OCI-LY3 (cell line): Measurements from ENCODE around the gene LIPC.

ENCODE experiments used
- H2AFZ ChIP-seq: fragments of 200-600, 300-600 bp; shearing (Covaris generic); 2 replicates; pipeline ENCODE4 v1.6.0; 2014; ENCODE audit warnings: antibody characterized with exemption, low read depth, low read length
- H3K27ac ChIP-seq: fragments of 200-600, 300-600 bp; sonication (generic); 2 replicates; pipeline ENCODE4 v1.5.1; 2014; ENCODE audit warnings: mild to moderate bottlenecking, low read length, moderate library complexity, mixed read lengths
- H3K27me3 ChIP-seq: fragments of 200-600, 300-600 bp; sonication (generic); 2 replicates; pipeline ENCODE4 v1.6.1; 2014; ENCODE audit warnings: low read depth, low read length, mixed read lengths
- H3K36me3 ChIP-seq: fragments of 200-600, 300-600 bp; sonication (generic); replicated peaks from 2 replicates; pipeline ENCODE3; 2014; ENCODE audit warnings: low read depth, low read length, mixed read lengths
- H3K4me1 ChIP-seq: fragments of 300-600, 200-600 bp; sonication (generic); 2 replicates; pipeline ENCODE4 v1.6.1; 2014; ENCODE audit warnings: low read length, mixed read lengths
- H3K4me2 ChIP-seq: fragments of 200-600, 300-600 bp; sonication (generic); 2 replicates; pipeline ENCODE4 v1.6.1; 2014; ENCODE audit warnings: low read length, mixed read lengths
- H3K4me3 ChIP-seq: fragments of 300-600, 200-600 bp; sonication (generic); 2 replicates; pipeline ENCODE4 v1.5.1; 2014; ENCODE audit warnings: antibody characterized with exemption, mild to moderate bottlenecking, low read length, moderate library complexity
- H3K79me2 ChIP-seq: fragments of 300-600, 200-600 bp; shearing (Covaris generic); 2 replicates; pipeline ENCODE4 v1.6.1; 2014; ENCODE audit warnings: mild to moderate bottlenecking, low read length, mixed read lengths
- H3K9ac ChIP-seq: fragments of 300-600, 200-600 bp; shearing (Covaris generic); 2 replicates; pipeline ENCODE4 v1.6.0; 2014; ENCODE audit warnings: mild to moderate bottlenecking, low read length, moderate library complexity
- H3K9me3 ChIP-seq: fragments of 200-600, 300-600 bp; shearing (Covaris generic); 2 replicates; pipeline ENCODE4 v1.6.1; 2014; ENCODE audit warnings: low read length, mixed read lengths; ENCODE audit not compliant: insufficient read depth
- H4K20me1 ChIP-seq: fragments of 200-600, 300-600 bp; sonication (generic); 2 replicates; pipeline ENCODE4 v1.6.1; 2016; ENCODE audit warnings: low read length, mixed read lengths; ENCODE audit not compliant: insufficient read depth
- EZH2phosphoT487 ChIP-seq: fragments of 200-600 bp; shearing (Covaris generic); IDR thresholded peaks from 2 replicates; pipeline ENCODE4 v1.6.1; 2018; ENCODE audit warnings: antibody characterized with exemption, mixed run types, low read depth
- TF ChIP-seq, protein P1 (sequence below): fragments of 200-600, 300-600 bp; sonication (generic); IDR thresholded peaks from 2 replicates; pipeline ENCODE4 v1.5.1; 2014; ENCODE audit warnings: antibody characterized with exemption, low read length, low read depth

The LIPC gene

DNA sequence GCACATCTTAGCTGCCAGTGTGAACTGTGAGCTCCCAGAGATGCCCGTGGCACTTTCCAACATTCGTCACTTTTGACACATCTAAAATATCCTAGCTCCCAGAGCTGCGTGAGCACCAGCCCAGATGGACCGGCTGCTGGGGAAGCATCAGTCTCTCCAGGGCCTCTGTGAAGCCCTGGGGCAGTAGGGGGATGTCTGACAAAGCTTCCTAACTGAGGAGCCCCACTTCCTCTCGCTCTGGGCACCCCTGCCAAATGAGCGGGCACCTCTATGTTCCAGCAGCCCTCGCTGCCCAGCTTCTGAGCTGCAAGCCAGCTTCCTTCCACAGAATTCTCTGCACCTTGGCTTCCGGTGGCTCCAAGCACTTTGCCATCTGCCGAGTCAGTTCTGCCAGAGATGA is 91.1 kb downstream of the LIPC start:
- Histone ChIP-seq H3K9ac (no peak overlapping the region), H3K27me3 (no peaks in the 10 kb centered on the region), H2AFZ (no peak overlapping the region), H3K4me2 (no peak overlapping the region), H3K79me2 (no peaks in the 10 kb centered on the region), H3K36me3 (no peaks in the 10 kb centered on the region), H3K4me3 (no peak overlapping the region), H4K20me1 (no peaks in the 10 kb centered on the region), H3K4me1 (peaks cover 18% of the 10 kb centered on the region), H3K9me3 (no peaks in the 10 kb centered on the region), H3K27ac (no peak overlapping the region)
- no peak for TF ChIP-seq EZH2phosphoT487
- TF ChIP-seq, protein P1, sequence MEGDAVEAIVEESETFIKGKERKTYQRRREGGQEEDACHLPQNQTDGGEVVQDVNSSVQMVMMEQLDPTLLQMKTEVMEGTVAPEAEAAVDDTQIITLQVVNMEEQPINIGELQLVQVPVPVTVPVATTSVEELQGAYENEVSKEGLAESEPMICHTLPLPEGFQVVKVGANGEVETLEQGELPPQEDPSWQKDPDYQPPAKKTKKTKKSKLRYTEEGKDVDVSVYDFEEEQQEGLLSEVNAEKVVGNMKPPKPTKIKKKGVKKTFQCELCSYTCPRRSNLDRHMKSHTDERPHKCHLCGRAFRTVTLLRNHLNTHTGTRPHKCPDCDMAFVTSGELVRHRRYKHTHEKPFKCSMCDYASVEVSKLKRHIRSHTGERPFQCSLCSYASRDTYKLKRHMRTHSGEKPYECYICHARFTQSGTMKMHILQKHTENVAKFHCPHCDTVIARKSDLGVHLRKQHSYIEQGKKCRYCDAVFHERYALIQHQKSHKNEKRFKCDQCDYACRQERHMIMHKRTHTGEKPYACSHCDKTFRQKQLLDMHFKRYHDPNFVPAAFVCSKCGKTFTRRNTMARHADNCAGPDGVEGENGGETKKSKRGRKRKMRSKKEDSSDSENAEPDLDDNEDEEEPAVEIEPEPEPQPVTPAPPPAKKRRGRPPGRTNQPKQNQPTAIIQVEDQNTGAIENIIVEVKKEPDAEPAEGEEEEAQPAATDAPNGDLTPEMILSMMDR: no peak

DNA sequence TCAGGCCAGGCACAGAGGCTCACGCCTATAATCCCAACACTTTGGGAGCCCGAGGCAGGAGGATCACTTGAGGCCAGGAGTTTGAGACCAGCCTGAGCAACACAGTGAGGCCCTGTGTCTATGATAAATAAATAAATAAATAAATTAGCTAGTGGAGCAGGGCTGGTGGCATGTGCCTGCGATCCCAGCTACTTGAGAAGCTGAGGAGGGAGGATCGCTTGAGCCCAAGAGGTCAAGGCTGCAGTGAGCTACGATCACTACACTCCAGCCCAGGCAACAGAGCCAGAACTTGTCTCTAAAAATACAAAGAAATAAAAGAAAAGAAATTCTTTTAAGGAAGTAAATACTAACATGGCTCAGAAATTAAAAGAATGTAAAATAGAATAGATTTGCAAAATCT is 91.8 kb downstream of the LIPC start:
- no peak overlapping the region for H3K27ac ChIP-seq
- no peak overlapping the region for H3K9ac ChIP-seq
- H3K27me3 ChIP-seq: no peaks in the 10 kb centered on the region
- H3K4me1 ChIP-seq: peaks cover 11% of the 10 kb centered on the region
- no peaks in the 10 kb centered on the region for H4K20me1 ChIP-seq
- H3K4me3 ChIP-seq: no peak overlapping the region
- H3K79me2 ChIP-seq: no peaks in the 10 kb centered on the region
- no peaks in the 10 kb centered on the region for H3K9me3 ChIP-seq
- H2AFZ ChIP-seq: no peak overlapping the region
- no peak for TF ChIP-seq EZH2phosphoT487
- TF ChIP-seq, protein P1: no peak
- no peak overlapping the region for H3K4me2 ChIP-seq
- H3K36me3 ChIP-seq: no peaks in the 10 kb centered on the region

DNA sequence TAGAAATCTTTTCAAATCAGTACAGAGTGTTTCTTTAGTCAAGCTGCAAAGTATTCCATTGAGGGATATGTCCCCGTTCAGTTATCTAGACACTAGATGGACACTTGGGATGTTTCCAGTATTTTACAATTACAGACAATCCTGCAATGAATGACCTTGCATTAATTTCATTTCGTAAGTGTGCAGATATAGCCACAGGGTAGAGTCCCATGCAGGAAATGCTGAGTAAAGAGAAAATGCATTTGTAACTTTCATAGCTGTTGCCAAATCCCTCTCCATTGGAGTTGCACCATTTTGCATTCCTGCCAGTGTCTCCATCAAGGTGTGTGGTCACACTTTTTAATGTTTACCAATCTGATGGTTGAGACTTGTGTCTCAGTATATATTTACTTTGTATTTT is 92.5 kb downstream of the LIPC start:
- TF ChIP-seq, protein P1: no peak
- no peak for TF ChIP-seq EZH2phosphoT487
- no peaks in the 10 kb centered on the region for H3K27me3 ChIP-seq
- no peaks in the 10 kb centered on the region for H3K79me2 ChIP-seq
- no peak overlapping the region for H3K4me2 ChIP-seq
- H3K4me3 ChIP-seq: no peak overlapping the region
- no peak overlapping the region for H3K9ac ChIP-seq
- peaks cover 8% of the 10 kb centered on the region for H3K4me1 ChIP-seq
- no peak overlapping the region for H3K27ac ChIP-seq
- H2AFZ ChIP-seq: no peak overlapping the region
- no peaks in the 10 kb centered on the region for H3K9me3 ChIP-seq
- no peaks in the 10 kb centered on the region for H4K20me1 ChIP-seq
- no peaks in the 10 kb centered on the region for H3K36me3 ChIP-seq

DNA sequence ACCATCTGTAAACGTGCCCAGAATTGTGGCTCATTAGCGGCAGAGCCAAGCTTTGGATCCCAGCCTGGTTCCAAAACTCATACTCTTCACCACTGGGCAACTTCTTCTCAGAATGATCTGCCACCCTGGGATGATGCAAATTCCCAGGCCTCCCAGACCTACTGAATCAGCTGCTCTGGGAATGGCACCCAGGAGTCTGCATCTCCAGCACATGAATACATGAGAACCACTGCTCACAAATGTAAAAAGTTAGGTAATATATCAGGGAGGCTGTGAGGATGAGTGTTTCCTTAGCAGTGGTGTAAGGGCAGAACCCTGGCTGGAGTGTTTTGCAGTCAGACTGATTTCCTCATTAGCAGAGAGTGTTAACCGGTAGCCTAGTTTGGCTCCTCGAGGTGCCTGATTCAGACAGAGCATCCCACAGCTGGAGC is 94.2 kb downstream of the LIPC start:
- H3K9ac ChIP-seq: no peak overlapping the region
- H3K9me3 ChIP-seq: no peaks in the 10 kb centered on the region
- H3K4me1 ChIP-seq: peaks cover 8% of the 10 kb centered on the region
- no peaks in the 10 kb centered on the region for H3K79me2 ChIP-seq
- no peak for TF ChIP-seq EZH2phosphoT487
- H3K4me2 ChIP-seq: no peak overlapping the region
- no peak overlapping the region for H3K4me3 ChIP-seq
- H3K27ac ChIP-seq: no peak overlapping the region
- no peak overlapping the region for H2AFZ ChIP-seq
- peaks cover 9% of the 10 kb centered on the region; the same call in 1 of the 2 replicates for H3K27me3 ChIP-seq
- no peaks in the 10 kb centered on the region for H4K20me1 ChIP-seq
- H3K36me3 ChIP-seq: no peaks in the 10 kb centered on the region
